Endothelial cell of umbilical vein (primary cell): ENCODE measurements around the gene AGBL4.

Experiments used
- CTCF ChIP-seq, 2 donors: IDR thresholded peaks; 1 replicate in 1 of 2; 2 replicates in 1 of 2; pipeline ENCODE4 v1.5.1; 2011; ENCODE audit warnings: low read length in 2 of 2, mild to moderate bottlenecking in 2 of 2, moderate library complexity in 2 of 2, control low read depth in 1 of 2, inconsistent platforms in 1 of 2, low read depth in 1 of 2; ENCODE audit not compliant: insufficient read depth in 1 of 2; ENCODE audit errors: extremely low read depth in 1 of 2
- EZH2 ChIP-seq: IDR thresholded peaks from 2 replicates; pipeline ENCODE4 v1.6.1; 2012; ENCODE audit warnings: borderline replicate concordance, low read depth, mild to moderate bottlenecking, moderate library complexity, low read length, inconsistent platforms; ENCODE audit not compliant: severe bottlenecking
- GATA2 ChIP-seq: IDR thresholded peaks from 2 replicates; pipeline ENCODE4 v1.7.0; 2011; ENCODE audit warnings: low read depth, mild to moderate bottlenecking, moderate library complexity, mixed read lengths, low read length; ENCODE audit not compliant: insufficient read length, insufficient read depth
- JUN ChIP-seq: IDR thresholded peaks from 2 replicates; pipeline ENCODE4 v1.6.1; 2011; ENCODE audit warnings: borderline replicate concordance, low read depth; ENCODE audit not compliant: insufficient read length, insufficient read depth
- MAX ChIP-seq: IDR thresholded peaks from 2 replicates; pipeline ENCODE4 v1.6.1; 2011; ENCODE audit not compliant: insufficient read depth, insufficient read length
- MYC ChIP-seq: IDR thresholded peaks from one replicate; pipeline ENCODE4 v1.6.1; 2011; ENCODE audit warnings: mild to moderate bottlenecking, low read depth, low read length
- POLR2A ChIP-seq: IDR thresholded peaks from 2 replicates; pipeline ENCODE4 v1.6.1; 2012; ENCODE audit warnings: low read depth, mild to moderate bottlenecking, control low read depth, low read length
- POLR2AphosphoS5 ChIP-seq: IDR thresholded peaks from 2 replicates; pipeline ENCODE4 v1.6.1; 2012; ENCODE audit warnings: low read depth, mild to moderate bottlenecking, control low read depth, low read length, moderate library complexity; ENCODE audit not compliant: insufficient read depth

- TF ChIP-seq POLR2A = no peak
- no peak for TF ChIP-seq CTCF (IDR thresholded peaks at IDR 0.05; ENCODE audit: extremely low read depth in 1 of 2, insufficient read depth in 1 of 2, low read depth in 1 of 2, low read length in 2 of 2)
- TF ChIP-seq POLR2AphosphoS5 = no peak
- TF ChIP-seq EZH2 = no peak
- TF ChIP-seq MYC = no peak
- no peak for TF ChIP-seq JUN
- TF ChIP-seq GATA2 = no peak
- TF ChIP-seq MAX = no peak
These were observed 1134.1 kb downstream of the AGBL4 start for GRCh38 chr1:48889615-48890014.
